GM13977 (cell line): ENCODE data around the gene DHDH.

ENCODE experiments used
- DNase-seq: peaks from one replicate; pipeline ENCODE4 v3.0.0; 2012; ENCODE audit warnings: low spot score
- in situ Hi-C: fragments of 300-500 bp; cut with MboI; formaldehyde crosslinking; loops from one replicate; pipeline ENCODE4 v1.12.0; 2022; ENCODE audit warnings: low sequenced_read_pairs, low pct_unique_long_range_greater_than_20kb, mixed read lengths, inconsistent platforms; ENCODE audit not compliant: unreplicated experiment
- TF ChIP-seq, protein P1 (sequence below): IDR thresholded peaks from 2 replicates; pipeline ENCODE4 v1.5.1; 2012; ENCODE audit warnings: mild to moderate bottlenecking, control low read depth; ENCODE audit not compliant: insufficient read depth; ENCODE audit errors: extremely low read depth, missing control alignments

The DHDH gene

DNA sequence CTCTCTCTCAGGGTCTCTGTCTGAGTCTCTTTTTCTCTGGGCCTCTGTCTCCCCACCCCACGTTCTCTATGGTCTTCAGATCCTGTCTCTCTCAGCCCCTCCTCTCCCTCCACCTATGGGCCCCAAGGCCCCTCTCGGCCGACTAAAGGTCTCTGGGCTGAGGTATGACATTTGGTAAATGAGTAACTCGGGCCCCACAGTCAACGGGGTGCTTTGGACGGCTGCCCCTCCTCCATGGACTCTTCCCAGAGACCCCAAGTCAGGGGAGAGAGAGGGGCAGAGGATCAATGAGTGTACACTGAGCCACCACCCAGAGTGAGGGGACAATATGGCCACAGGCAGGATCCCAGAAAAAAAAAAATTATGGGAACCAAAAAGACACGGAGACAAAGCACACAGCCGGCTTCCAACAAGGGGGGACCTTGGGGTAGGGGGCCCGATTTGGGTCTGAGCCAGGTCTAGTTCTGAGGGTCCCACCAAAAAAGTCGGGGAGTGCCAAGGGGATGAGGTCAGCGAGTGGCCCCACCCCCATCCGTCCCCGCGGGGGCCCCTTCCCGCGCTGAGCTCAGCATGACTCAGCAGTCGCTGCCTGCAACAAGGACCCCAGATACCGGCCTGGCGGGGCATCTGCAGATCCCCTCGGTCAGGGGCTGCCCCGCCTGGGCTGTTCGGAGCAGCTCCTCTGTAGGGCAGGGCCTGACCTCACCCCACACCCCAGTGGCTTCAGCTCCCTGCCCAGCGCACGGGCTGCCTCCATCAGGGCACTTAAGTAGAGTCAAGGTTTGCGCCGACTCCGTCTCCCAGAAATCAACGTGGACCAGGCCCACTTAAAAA is 30.1 kb downstream of the DHDH start:
- in situ Hi-C loops: loop anchor here (25.0 kb wide), 2 partner anchors 101 to 326 kb away; partner anchors contain the start of genes CA11, DBP, PLEKHA4 and PPP1R15A
- TF ChIP-seq, protein P1, sequence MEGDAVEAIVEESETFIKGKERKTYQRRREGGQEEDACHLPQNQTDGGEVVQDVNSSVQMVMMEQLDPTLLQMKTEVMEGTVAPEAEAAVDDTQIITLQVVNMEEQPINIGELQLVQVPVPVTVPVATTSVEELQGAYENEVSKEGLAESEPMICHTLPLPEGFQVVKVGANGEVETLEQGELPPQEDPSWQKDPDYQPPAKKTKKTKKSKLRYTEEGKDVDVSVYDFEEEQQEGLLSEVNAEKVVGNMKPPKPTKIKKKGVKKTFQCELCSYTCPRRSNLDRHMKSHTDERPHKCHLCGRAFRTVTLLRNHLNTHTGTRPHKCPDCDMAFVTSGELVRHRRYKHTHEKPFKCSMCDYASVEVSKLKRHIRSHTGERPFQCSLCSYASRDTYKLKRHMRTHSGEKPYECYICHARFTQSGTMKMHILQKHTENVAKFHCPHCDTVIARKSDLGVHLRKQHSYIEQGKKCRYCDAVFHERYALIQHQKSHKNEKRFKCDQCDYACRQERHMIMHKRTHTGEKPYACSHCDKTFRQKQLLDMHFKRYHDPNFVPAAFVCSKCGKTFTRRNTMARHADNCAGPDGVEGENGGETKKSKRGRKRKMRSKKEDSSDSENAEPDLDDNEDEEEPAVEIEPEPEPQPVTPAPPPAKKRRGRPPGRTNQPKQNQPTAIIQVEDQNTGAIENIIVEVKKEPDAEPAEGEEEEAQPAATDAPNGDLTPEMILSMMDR: no peak
- DNase-seq: peak; percentile 88

DNA sequence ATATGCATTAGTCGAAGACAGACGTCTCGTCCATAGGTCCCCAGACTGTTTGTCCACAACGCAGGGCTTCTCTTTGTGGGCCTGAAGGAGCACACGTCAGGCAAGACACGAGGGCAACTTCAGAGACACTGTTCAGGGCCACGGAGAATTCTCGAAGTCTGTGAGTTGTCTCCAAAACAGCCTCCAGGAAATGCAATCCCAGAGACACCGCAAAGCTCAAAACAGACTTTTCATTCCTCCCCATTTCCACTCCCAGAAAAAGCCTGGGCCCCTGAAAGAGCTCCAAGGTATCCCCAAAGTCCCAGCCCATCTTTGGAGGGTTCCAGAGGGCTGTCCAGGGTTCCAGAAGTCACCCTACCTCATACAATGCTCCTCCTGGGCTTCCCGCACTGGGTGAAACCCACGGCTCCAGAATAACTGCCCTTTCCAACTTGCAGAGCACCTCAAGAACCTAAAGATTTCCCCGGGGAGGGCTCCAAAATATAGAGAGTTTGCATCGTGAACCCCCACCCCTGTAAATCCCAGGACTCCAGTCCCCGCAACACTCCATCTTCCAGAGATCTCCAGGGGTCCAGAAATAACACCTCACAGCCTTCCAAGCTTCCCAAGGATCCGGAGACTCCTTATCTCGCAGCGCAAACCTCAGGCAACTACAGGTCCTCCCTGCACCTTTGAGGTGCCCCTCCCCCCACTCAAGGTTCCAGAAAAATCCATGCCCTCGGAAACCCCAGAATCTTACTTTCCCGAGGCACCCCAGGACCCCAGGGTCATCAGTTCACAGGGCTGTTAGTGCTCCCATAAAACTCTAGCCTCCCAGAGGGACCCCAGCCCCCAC is 30.9 kb downstream of the DHDH start:
- TF ChIP-seq, protein P1: no peak
- in situ Hi-C loops: loop anchor here (25.0 kb wide), 2 partner anchors 102 to 327 kb away; partner anchors contain the start of genes CA11, DBP, PLEKHA4 and PPP1R15A
- DNase-seq: no peak

DNA sequence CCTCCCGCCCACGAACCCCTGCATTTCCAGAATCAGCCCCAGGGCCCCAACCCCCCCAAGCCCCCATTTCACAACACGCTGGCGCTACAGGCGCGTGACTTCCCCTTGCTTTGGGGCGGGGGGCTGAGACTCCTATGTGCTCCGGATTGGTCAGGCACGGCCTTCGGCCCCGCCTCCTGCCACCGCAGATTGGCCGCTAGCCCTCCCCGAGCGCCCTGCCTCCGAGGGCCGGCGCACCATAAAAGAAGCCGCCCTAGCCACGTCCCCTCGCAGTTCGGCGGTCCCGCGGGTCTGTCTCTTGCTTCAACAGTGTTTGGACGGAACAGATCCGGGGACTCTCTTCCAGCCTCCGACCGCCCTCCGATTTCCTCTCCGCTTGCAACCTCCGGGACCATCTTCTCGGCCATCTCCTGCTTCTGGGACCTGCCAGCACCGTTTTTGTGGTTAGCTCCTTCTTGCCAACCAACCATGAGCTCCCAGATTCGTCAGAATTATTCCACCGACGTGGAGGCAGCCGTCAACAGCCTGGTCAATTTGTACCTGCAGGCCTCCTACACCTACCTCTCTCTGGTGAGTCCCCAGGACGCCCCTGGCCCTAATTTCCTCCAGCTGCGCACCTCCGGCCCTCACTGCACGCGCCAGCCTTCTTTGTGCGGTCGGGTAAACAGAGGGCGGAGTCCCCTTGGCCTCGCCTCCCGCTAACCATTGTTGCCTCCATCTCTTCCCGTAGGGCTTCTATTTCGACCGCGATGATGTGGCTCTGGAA is 31.7 kb downstream of the DHDH start, which contains the start of gene FTL:
FTL (plus strand) TSS at position 270 of the 766 bp plus-strand sequence; CDS start at position 469, 199 bp downstream.
- in situ Hi-C loops: loop anchor here (25.0 kb wide), 2 partner anchors 103 to 328 kb away; partner anchors contain the start of genes CA11, DBP, PLEKHA4 and PPP1R15A
- peak; percentile 97 for DNase-seq
- TF ChIP-seq, protein P1: no peak

DNA sequence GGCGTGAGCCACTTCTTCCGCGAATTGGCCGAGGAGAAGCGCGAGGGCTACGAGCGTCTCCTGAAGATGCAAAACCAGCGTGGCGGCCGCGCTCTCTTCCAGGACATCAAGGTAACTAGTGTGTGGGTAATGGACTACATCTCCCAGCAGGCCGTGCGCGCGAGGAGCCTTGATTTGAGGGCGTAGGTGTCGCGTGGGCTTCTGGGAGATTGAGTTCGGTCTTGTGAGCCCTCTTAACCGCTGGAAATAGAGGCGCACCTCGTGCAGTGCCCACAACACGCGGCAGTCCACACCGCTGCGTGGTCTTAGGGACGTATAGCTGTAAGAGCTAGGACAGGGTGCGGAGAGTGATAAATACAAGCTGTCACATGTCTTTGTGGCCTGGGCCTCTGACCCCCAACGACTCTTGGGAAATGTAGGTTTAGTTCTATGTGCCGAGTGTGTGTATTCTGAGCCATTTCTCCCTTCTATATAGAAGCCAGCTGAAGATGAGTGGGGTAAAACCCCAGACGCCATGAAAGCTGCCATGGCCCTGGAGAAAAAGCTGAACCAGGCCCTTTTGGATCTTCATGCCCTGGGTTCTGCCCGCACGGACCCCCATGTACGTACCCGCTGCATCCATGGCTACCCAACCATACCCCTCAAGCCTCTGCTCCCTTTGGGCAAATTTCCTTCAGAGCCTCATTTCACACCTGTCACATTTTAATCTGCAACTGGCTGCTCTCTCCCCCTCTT is 32.5 kb downstream of the DHDH start:
- TF ChIP-seq, protein P1: no peak
- peak; percentile 82 for DNase-seq
- in situ Hi-C loops: loop anchor here (25.0 kb wide), 2 partner anchors 104 to 329 kb away; partner anchors contain the start of genes CA11, DBP, PLEKHA4 and PPP1R15A

DNA sequence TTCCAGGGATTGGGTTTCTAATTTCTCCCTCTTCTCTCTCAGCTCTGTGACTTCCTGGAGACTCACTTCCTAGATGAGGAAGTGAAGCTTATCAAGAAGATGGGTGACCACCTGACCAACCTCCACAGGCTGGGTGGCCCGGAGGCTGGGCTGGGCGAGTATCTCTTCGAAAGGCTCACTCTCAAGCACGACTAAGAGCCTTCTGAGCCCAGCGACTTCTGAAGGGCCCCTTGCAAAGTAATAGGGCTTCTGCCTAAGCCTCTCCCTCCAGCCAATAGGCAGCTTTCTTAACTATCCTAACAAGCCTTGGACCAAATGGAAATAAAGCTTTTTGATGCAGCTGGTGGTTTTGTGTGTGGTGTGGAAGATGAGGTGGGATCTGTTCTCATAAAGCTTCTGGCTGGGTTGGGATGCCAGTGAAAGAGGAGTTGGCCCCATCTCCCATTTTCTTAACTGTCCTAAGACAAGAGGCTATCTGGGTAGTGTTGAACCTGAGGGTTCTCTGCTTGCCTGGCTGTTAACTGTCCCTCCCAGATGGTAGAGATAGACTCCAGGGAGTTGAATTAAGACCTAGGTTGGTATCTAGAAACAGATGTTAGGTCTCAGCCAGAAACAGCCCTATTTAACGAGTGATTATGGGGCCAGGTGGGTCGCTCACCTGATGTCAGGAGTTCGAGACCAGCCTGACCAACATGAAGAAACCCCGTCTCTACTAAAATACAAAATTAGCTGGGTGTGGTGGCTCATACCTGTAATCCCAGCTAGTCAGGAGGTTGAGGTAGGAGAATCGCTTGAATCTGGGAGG is 33.2 kb downstream of the DHDH start:
- no peak for DNase-seq
- in situ Hi-C loops: loop anchor here (25.0 kb wide), 2 partner anchors 104 to 329 kb away; partner anchors contain the start of genes CA11, DBP, PLEKHA4 and PPP1R15A
- TF ChIP-seq, protein P1: no peak
